ENCODE measurements around the gene DNAH11.

DNA sequence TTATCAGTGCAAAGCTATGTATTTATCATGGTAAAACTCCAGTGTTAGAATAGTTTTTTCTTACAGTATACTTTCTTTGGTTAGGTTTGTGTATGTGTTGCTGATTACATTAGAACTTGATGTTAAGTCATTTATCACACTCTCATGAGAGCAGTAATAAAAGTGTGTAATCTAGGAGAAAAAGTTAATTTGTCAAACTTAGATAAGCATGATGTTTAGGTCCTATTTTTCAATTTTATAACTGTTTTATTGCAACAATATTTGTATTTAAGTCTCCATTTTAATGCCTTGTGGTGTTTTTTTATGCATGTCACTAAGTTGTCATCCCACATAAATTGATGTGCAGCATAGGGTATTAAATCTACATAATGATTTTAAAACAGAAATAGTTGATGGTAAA lies 28.8 kb upstream of the DNAH11 start:
- TF ChIP-seq, protein P1, sequence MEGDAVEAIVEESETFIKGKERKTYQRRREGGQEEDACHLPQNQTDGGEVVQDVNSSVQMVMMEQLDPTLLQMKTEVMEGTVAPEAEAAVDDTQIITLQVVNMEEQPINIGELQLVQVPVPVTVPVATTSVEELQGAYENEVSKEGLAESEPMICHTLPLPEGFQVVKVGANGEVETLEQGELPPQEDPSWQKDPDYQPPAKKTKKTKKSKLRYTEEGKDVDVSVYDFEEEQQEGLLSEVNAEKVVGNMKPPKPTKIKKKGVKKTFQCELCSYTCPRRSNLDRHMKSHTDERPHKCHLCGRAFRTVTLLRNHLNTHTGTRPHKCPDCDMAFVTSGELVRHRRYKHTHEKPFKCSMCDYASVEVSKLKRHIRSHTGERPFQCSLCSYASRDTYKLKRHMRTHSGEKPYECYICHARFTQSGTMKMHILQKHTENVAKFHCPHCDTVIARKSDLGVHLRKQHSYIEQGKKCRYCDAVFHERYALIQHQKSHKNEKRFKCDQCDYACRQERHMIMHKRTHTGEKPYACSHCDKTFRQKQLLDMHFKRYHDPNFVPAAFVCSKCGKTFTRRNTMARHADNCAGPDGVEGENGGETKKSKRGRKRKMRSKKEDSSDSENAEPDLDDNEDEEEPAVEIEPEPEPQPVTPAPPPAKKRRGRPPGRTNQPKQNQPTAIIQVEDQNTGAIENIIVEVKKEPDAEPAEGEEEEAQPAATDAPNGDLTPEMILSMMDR (conservative IDR thresholded peaks at IDR 0.05 in 1 of 2, IDR thresholded peaks at IDR 0.05 in 1 of 2; ENCODE audit: low read depth in 1 of 2, low read length in 2 of 2), result no peak
- TF ChIP-seq EZH2 (IDR thresholded peaks at IDR 0.05; ENCODE audit: low read length, missing control alignments), result no peak

Measured in fibroblast of lung (primary cell).